Measurements from ENCODE around the gene NFIA. TPM values are rescaled to one million over a fixed set of nuclear protein-coding genes. Genes with fewer than 3 reads are reported as not detected.

Gene NFIA
- total RNA-seq, 1 experiment from 2014 or later = 0.35 TPM

- Histone ChIP-seq H3K56ac (ENCODE audit: insufficient read length, low read depth, low read length) (no peak overlapping the region), H4K91ac (ENCODE audit: insufficient read length, low read depth, low read length) (no peak overlapping the region), H4K8ac (replicated peaks; ENCODE audit: insufficient read length, low read depth, low read length) (no peak overlapping the region), H3K9ac (ENCODE audit: extremely low read depth, insufficient read length, low read length) (no peak overlapping the region), H2BK5ac (ENCODE audit: insufficient read length, low read length) (no peak overlapping the region), H2BK120ac (ENCODE audit: low read depth, low read length, poor library complexity, severe bottlenecking) (no peak overlapping the region), H3K27ac (ENCODE audit: insufficient read length, low read depth, low read length) (no peak overlapping the region), H3K9me3 (ENCODE audit: control insufficient read depth, low read depth, low read length) (no peaks in the 10 kb centered on the region), H3K27me3 (ENCODE audit: insufficient read depth, low read length) (no peaks in the 10 kb centered on the region), H3K4ac (ENCODE audit: low read depth, low read length) (no peak overlapping the region), H3K79me1 (ENCODE audit: insufficient read depth, low read depth, low read length, poor library complexity, severe bottlenecking) (no peaks in the 10 kb centered on the region), H3K4me2 (ENCODE audit: insufficient read depth, insufficient read length, low read length) (no peak overlapping the region), H3K14ac (ENCODE audit: insufficient read depth, low read length) (no peak overlapping the region), H3T11ph (ENCODE audit: low read length) (no peak overlapping the region), H2AK5ac (ENCODE audit: insufficient read length, low read length) (no peak overlapping the region), H2AFZ (ENCODE audit: low read length) (no peak overlapping the region), H3K23ac (ENCODE audit: insufficient read length, low read depth, low read length) (no peak overlapping the region), H3K4me1 (ENCODE audit: insufficient read depth, low read length) (peaks cover 4% of the 10 kb centered on the region; the same call in 1 of the 2 replicates), H4K20me1 (ENCODE audit: control insufficient read depth, insufficient read depth, insufficient read length) (no peaks in the 10 kb centered on the region), H3K18ac (ENCODE audit: insufficient read length, low read depth, low read length) (no peak overlapping the region), H2BK12ac (ENCODE audit: insufficient read length, low read depth, low read length) (no peak overlapping the region), H2BK15ac (ENCODE audit: low read depth, low read length) (no peak overlapping the region), H4K5ac (ENCODE audit: insufficient read length, low read depth, low read length) (no peak overlapping the region), H3K79me2 (ENCODE audit: insufficient read depth, low read length) (no peaks in the 10 kb centered on the region), H3K23me2 (ENCODE audit: insufficient read length, low read depth, low read length, poor library complexity, severe bottlenecking) (no peaks in the 10 kb centered on the region), H2BK20ac (ENCODE audit: low read depth, low read length, poor library complexity, severe bottlenecking) (no peak overlapping the region)
- H3K27ac Mint-ChIP-seq = no peak overlapping the region
- no peaks in the 10 kb centered on the region for H3K27me3 Mint-ChIP-seq (ENCODE audit: low read depth)
- H3K4me1 Mint-ChIP-seq = peaks cover 45 to 49% of the 10 kb centered on the region in 2 experiments
- H3K9me3 Mint-ChIP-seq = no peaks in the 10 kb centered on the region
- H3K4me3 Mint-ChIP-seq = no peak overlapping the region
- no CpG with 5 or more reads among the region's 5 CpGs for WGBS (ENCODE audit: extremely low coverage, insufficient read length, low lambda C conversion rate)
- no peak for TF ChIP-seq CTCF (conservative IDR thresholded peaks at IDR 0.05)
- no peak for DNase-seq
- no peaks in the 10 kb centered on the region for H3K36me3 Mint-ChIP-seq (ENCODE audit: insufficient read depth in 1 of 3, low read depth in 3 of 3)
Measured at GRCh38 chr1:61280452-61280851, 198.1 kb downstream of the NFIA start.

All from H9 (cell line).